B cell (primary cell): ENCODE results near the gene FAIM.

Source experiments
- EZH2 ChIP-seq: IDR thresholded peaks from 2 replicates; pipeline ENCODE4 v1.6.1; 2012; ENCODE audit warnings: borderline replicate concordance, low read depth, mild to moderate bottlenecking, moderate library complexity, low read length; ENCODE audit not compliant: insufficient read depth, poor library complexity, severe bottlenecking
- TF ChIP-seq, protein P1 (sequence below): fragments of 200-600 bp; IDR thresholded peaks from one replicate; pipeline ENCODE4 v1.8.0; 2022; ENCODE audit warnings: antibody characterized with exemption, mild to moderate bottlenecking

DNA sequence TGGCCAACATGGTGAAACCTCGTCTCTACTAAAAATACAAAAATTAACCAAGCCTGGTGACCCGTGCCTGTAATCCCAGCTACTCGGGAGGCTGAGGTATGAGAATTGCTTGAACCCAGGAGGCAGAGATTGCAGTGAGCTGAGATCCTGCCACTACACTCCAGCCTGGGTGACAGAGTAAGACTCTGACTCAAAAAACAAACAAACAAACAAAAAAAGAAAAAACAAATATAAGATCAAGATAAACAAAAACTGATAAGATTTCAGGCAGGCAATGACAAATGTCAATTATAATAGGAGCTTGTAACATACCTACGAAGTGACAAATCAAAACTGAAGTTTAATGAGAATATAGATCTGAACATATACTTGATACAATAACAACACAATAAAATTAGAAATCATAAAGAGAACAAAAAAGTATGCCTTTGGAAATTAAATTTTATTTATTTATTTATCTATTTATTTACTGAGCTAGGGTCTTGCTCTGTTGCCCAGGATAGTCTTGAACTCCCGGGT, 70.4 kb downstream of the FAIM start:
- TF ChIP-seq, protein P1, sequence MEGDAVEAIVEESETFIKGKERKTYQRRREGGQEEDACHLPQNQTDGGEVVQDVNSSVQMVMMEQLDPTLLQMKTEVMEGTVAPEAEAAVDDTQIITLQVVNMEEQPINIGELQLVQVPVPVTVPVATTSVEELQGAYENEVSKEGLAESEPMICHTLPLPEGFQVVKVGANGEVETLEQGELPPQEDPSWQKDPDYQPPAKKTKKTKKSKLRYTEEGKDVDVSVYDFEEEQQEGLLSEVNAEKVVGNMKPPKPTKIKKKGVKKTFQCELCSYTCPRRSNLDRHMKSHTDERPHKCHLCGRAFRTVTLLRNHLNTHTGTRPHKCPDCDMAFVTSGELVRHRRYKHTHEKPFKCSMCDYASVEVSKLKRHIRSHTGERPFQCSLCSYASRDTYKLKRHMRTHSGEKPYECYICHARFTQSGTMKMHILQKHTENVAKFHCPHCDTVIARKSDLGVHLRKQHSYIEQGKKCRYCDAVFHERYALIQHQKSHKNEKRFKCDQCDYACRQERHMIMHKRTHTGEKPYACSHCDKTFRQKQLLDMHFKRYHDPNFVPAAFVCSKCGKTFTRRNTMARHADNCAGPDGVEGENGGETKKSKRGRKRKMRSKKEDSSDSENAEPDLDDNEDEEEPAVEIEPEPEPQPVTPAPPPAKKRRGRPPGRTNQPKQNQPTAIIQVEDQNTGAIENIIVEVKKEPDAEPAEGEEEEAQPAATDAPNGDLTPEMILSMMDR, result no peak
- TF ChIP-seq EZH2, result no peak
